Measurements from ENCODE around the gene ADAM11. TPM values are rescaled to one million over a fixed set of nuclear protein-coding genes. Genes with fewer than 3 reads are reported as not detected.

Gene ADAM11
- total RNA-seq, 4 donors from 2014 or later = under 0.01 to 0.98 (median 0.64) TPM

- Histone ChIP-seq H3K27ac (replicated peaks in 1 of 4) (no peak overlapping the region), H3K27me3 (peaks cover 0 to 64% (median 22%) of the 10 kb centered on the region in 4 donors), H3K4me3 (no peak overlapping the region), H3K9me3 (no peaks in the 10 kb centered on the region), H3K36me3 (no peaks in the 10 kb centered on the region), H3K4me1 (peaks cover 15 to 22% (median 17%) of the 10 kb centered on the region in 4 donors)
- 80% methylated on average over 13 of the region's 13 CpGs for WGBS
- intact Hi-C loops (cut with DNase I) = no loop called here
- TF ChIP-seq CTCF (IDR thresholded peaks at IDR 0.05) (no peak), POLR2AphosphoS5 (IDR thresholded peaks at IDR 0.05) (no peak), POLR2A (IDR thresholded peaks at IDR 0.05; ENCODE audit: low read depth) (no peak), EP300 (IDR thresholded peaks at IDR 0.05) (no peak)
- DNase-seq (ENCODE audit: extremely low spot score) = no peak
These were observed 1.9 kb downstream of the ADAM11 start for GRCh38 chr17:44760474-44761308.

GRCh38 chr17:44761932-44762810 is 3.4 kb downstream of the ADAM11 start:
- no peak for TF ChIP-seq POLR2A (IDR thresholded peaks at IDR 0.05; ENCODE audit: low read depth)
- no peak for TF ChIP-seq POLR2AphosphoS5 (IDR thresholded peaks at IDR 0.05)
- TF ChIP-seq CTCF (IDR thresholded peaks at IDR 0.05) = no peak
- TF ChIP-seq EP300 (IDR thresholded peaks at IDR 0.05) = no peak
- Histone ChIP-seq H3K27me3 (peaks cover 0 to 60% (median 22%) of the 10 kb centered on the region in 4 donors), H3K9me3 (no peaks in the 10 kb centered on the region), H3K27ac (replicated peaks in 1 of 4) (no peak overlapping the region), H3K36me3 (no peaks in the 10 kb centered on the region), H3K4me3 (no peak overlapping the region), H3K4me1 (peaks cover 15 to 22% (median 17%) of the 10 kb centered on the region in 4 donors)
- intact Hi-C loops (cut with DNase I) = no loop called here
- DNase-seq (ENCODE audit: extremely low spot score) = no peak
- WGBS = 79% methylated on average over 16 of the region's 17 CpGs

GRCh38 chr17:44763170-44763569 is 4.4 kb downstream of the ADAM11 start:
- DNase-seq (ENCODE audit: extremely low spot score) = no peak
- H3K4me3 ChIP-seq = no peak overlapping the region
- 84% methylated on average over 5 of the region's 5 CpGs for WGBS
- no peaks in the 10 kb centered on the region for H3K36me3 ChIP-seq
- no peaks in the 10 kb centered on the region for H3K9me3 ChIP-seq
- intact Hi-C loops (cut with DNase I) = no loop called here
- H3K27ac ChIP-seq (replicated peaks in 1 of 4) = no peak overlapping the region
- peaks cover 15 to 19% (median 16%) of the 10 kb centered on the region in 4 donors for H3K4me1 ChIP-seq
- peaks cover 0 to 51% (median 20%) of the 10 kb centered on the region in 4 donors for H3K27me3 ChIP-seq
- no peak for TF ChIP-seq POLR2AphosphoS5 (IDR thresholded peaks at IDR 0.05)
- TF ChIP-seq EP300 (IDR thresholded peaks at IDR 0.05) = no peak
- no peak for TF ChIP-seq CTCF (IDR thresholded peaks at IDR 0.05)
- TF ChIP-seq POLR2A (IDR thresholded peaks at IDR 0.05; ENCODE audit: low read depth) = no peak

- Histone ChIP-seq H3K27me3 (peaks cover 0 to 33% (median under 1%) of the 10 kb centered on the region in 4 donors), H3K4me1 (no peaks in the 10 kb centered on the region), H3K27ac (replicated peaks in 1 of 4) (no peak overlapping the region), H3K36me3 (no peaks in the 10 kb centered on the region), H3K9me3 (no peaks in the 10 kb centered on the region), H3K4me3 (no peak overlapping the region)
- 85% methylated on average over 11 of the region's 11 CpGs for WGBS
- no peak for DNase-seq (ENCODE audit: extremely low spot score)
- intact Hi-C loops (cut with DNase I) = no loop called here
- TF ChIP-seq POLR2A (IDR thresholded peaks at IDR 0.05; ENCODE audit: low read depth) (no peak), EP300 (IDR thresholded peaks at IDR 0.05) (no peak), CTCF (IDR thresholded peaks at IDR 0.05) (no peak), POLR2AphosphoS5 (IDR thresholded peaks at IDR 0.05) (no peak)
These were observed 7.2 kb downstream of the ADAM11 start for GRCh38 chr17:44765965-44766364.

Data from esophagus muscularis mucosa (tissue), 4 donors.